Measurements from ENCODE around the gene OPCML.

The OPCML gene

DNA sequence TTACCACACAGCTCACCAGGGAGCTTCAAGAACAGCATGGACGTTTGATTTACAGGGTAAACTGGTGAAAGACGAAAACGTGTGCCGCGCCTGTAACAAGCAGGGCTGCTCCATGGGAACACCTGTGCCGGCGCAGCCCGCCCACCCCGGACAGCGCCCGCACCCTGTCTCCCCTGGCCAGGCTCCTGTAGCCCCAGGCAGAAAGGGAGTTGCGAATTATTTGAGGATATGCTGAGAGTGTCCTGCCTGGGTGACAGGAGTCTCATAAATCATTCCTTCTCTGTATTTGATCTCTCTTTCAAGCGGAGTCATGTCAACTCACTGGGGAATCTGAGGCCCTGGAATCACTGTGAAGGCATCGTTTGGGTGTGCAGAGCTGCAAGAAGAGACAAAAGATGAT, 804.3 kb downstream of the OPCML start:
- DNase-seq (ENCODE audit: low read depth): no peak

DNA sequence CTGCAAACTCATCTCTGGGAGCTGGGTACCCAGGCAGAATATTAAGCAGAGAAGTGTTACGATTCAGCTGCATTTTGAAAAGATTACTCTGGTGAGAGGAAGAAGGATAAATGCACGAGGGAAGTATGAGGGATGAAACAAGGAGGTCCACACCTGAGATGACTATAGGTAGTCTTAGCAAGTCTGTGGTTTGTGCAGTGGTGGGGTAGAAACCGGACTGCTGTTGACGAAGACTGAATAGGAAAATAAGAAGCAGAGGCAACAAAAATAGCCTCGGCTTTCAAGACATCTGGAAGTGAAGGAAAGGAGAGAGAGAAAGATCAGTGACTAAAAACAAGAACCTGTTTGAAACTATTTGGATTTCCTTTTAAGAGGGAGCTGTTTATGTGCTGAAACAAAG, 810.8 kb downstream of the OPCML start:
- DNase-seq (ENCODE audit: low read depth): no peak

DNA sequence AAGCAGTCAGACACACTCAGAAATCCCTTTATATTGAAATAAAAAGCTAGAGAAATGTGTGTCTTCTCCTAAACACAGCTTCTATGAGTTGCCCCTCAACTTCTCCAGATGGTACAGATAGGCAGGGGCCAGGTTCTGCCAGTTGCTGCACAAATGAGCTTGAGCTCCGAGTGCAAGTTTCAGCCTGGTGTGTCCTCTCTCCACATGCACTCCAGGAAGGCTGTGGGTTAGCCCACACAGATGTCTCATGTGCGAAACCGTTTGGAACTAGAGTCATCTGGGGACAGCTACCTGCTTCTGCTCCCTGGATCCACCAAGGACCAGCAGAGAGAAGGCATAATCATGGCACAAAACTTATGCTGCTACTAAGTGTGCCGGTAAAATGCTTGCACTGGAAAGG, 812.6 kb downstream of the OPCML start:
- DNase-seq (ENCODE audit: low read depth): no peak

DNA sequence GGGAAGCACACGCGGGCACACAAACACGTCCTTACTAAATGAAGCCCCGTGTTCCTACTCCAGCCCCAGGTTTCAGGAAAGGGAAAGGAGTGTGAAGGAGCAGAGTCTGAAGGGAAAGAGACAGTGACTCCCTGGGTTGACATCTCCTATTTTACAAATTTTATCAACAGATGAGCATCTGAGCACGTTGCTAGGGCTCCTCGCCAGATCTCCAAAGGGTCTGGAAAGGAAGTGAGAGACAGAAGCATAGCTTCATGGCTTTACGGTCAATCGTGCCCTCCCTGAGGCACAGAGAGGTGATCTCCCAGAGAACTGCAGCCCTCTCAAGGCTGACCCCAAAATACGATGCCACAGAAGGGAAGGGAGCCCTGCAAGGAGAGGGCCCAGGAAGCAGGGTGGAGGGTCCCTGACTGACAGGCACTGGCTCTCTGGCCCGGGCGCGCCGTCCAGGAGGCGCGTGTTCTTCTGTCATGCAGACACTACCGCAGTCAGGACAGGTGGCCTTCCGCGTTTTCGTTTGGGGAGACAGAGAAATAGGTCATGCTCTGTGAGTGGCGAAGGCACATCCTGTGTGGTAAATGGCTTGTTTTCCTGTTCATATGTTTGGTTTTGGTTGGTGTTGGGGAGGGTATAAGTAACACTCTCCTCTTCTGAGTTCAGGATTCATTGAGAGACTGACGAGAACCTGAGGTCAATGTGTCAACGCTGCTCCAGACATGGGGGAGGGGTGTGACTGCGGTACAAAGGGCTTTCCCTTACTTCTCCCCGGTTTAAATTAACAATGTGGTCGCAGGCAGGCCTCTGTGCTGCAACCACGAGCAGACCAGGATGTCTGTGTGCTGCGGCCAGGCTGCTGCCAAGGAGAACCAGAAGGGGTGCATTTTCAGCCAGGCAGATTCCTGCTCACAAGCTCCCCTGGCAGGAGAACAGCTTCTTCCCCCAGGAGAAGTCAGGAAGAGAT, 813.3 kb downstream of the OPCML start:
- no peak for DNase-seq (ENCODE audit: low read depth)

DNA sequence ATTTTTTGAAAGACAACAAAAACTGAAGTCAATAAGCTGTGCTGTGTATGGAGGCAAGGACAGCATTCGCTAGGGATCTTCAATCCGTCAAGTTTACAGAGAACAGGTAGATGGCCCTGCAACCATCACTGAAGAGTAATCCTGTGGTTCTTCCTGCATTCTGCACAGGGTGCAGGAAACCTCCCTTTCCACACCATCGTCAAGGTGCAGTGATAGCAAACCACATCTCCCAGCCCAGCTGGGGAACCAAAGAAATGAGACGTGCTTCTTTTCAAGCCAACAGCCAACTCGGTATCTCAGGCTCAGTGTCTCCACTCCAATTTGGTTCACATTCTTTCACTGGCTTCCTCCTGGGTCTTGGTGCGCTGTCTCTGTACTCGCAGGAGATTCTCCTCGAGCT, 814.5 kb downstream of the OPCML start:
- no peak for DNase-seq (ENCODE audit: low read depth)

DNA sequence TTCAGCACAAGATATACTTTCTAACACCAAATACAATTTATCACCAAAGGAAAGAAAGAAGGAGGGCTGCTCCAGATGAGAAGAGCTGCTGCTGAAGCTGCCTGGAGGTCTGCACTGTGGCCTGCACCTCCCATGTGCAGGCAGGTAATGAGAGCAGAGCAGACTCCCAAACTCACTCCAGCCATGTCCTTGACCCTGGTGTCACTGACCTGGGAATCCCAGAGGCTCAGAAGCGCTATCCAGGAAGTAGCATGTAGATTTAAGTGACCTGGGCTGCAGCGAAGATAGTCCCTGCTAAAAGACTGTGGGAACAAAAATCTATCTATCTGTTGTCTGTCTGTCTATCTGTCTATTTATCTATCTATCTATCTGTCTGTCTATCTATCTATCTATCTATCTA, 816.3 kb downstream of the OPCML start:
- DNase-seq (ENCODE audit: low read depth): no peak

DNA sequence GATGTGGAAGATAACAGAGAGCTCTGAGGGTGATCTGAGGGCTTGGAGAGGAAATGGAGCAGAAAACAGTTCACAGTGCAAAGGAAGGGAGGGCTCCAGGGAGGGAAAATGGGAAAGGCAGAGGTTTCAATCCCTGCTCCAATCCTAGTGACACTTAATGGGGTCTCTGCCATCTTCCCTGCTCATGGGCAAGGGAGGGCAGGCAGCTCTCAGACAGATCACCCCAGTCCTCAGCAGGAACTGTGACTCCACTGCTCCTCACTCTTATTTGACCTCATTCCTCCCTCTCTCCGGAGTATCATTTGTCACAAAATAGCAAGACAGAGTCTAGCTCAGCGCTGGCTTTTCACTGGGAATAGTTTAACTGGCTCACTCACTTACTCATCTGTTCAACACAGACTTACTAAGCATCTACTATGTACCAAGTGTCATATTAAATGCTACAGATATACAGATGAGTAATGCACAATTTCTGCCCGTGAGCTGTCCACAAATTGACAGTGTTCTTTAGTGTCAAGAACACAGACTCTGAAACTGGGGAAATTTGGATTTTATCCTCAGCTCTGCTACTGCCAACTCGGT, 817.4 kb downstream of the OPCML start:
- DNase-seq (ENCODE audit: low read depth): peak; percentile 9

DNA sequence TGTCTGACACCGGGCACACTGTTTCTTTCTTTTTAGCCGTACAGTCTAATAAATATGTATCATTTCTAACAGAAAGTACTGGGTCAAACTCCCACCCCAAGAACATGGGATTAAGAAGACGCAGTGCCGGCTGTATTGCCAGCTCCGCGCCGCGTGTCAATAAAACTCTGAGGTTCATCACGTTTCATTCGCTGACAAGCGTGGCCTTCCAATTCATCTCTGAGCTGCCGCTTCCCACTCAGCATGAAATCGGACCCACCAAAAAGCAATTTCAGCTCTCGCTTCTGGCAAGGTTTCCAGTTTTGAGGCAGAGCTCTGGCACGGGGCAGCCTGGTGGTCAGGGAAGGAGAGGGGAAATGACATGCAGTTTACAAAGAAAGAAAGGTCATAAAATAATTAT, 819.8 kb downstream of the OPCML start:
- DNase-seq (ENCODE audit: low read depth): no peak

DNA sequence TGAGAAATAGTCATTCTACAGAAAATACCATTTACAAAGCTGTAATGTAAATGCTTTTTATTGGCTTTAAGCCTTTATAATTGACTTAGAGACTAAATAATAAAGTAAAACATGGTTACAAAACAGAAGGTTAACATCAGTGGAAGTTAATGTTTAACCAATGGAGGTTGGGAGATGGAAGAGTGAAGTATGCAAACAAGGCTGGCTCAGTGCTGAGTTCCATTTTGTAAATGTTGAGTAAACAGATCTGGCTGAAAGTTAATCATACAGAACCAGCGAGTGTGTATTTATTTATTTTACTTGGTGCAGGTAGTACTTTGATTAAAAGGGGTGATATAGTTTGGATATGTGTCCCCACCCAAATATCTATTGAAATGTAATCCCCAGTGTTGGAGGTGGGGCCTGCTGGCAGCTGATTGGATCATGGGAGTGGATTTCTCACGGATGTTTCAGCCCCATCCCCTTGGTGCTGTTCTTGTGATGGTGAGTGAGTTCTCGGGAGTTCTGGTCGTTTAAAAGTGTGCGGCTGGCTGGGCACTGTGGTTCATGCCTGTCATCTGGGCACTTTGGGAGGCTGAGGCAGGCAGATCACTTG, 827.4 kb downstream of the OPCML start:
- DNase-seq (ENCODE audit: low read depth): no peak

DNA sequence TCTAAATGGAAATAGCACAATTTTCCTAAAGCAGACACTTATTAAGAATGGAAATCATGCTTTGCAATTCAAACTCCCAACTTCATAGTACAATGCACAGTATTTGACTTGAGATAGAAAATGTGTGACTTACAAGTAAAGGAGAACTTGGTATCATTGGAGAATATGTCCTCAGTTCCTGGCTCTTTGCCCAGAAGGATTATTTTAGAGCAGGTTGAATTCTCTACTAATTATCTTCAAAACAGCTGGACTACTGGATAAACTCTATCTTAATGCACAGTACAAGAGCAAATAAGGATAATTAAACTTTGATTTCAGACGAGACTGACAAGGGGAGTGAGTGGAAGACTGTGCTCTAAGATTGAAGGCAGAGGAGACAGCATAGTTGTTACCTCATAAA, 839.4 kb downstream of the OPCML start:
- DNase-seq (ENCODE audit: low read depth): no peak

DNA sequence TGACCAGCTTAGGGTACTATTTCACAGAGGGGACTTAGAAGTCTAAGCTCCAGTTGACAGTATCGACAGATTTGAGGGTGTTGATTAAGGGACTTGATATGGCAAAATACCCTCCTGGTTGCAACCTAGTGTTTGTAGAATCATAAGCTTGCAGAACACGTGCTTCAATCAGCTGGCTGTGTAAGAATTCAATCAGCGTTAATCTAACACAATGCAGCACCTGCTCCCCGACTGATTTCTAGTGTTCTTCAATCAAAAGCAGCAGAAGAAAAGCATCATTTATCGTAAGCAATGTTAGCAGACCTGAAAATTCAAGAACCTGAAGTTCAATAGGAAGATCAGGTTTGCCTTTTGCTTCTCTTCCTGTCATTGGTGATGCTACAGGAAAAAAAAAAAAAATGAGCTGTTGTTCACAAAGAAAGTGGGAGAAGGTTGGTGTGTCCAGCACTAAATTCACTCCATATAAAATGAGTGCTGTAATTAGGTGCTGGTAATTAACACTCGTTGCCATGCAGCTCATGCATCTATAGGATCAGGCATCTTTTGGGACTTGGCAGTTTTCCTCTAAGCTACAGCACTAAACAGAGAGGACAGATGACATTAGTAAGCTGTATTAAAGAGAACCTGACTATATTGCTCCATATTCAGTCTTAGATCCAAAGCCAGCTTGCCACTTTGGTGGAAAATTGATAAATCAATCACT, 840.3 kb downstream of the OPCML start:
- DNase-seq (ENCODE audit: low read depth): no peak

DNA sequence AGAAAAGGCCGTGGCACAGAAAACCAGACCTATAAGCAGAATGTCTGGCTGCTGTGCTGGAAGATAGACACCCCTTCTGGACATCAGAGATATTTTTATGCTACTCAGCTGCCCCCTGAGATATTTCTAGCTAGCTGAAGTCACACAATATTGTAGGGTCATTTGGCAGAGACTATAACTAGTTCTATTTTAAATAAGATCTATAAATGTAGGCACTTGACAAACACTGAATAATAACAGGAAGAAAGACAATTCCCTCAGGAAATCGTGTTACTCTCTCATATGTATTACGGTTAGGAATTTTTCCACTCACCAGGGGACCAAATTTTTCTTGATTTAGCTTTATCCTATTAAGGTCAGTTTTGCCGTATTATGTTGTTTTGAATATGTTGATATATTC, 845.4 kb downstream of the OPCML start:
- DNase-seq (ENCODE audit: low read depth): no peak

DNA sequence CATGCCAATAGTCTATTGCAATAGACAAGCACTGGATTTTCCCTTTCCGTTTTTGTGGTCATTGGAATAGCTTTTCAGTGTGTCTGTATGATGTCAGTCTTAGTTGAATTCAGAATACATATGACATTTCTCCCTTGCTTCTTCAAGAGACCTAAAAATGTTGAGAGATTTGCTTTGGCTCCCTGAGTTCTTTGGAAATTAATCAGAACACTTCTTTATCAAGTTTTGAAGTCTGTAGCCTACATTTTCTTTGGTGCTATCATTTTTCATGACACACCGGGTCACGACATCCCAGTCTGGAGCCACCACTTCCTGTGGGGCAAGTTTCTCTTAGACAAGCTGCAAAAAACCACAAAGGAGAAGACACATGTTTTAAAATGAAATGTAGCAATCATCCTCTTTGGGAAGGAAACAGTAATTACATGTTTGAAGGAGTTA, 847.1 kb downstream of the OPCML start:
- peak; percentile 84 for DNase-seq (ENCODE audit: low read depth)

DNA sequence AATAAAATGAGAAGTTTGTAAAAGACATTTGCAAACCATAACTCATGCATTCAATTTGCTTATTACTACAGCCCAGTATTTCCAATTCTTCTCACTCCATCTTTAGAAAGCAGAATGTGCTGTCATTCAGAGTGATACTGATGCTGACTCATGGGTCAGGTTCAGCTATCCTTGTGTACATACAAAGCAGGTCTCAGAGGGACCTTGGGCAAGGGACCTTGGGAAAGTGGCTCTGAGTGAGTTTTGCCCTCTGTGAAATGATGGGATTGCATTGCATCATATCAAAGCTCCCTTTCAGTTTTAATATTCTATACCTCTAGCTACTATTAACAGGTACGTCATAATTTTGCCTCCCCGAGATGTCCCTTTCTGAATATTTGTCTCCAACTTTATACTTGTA, 848.7 kb downstream of the OPCML start:
- DNase-seq (ENCODE audit: low read depth): no peak

DNA sequence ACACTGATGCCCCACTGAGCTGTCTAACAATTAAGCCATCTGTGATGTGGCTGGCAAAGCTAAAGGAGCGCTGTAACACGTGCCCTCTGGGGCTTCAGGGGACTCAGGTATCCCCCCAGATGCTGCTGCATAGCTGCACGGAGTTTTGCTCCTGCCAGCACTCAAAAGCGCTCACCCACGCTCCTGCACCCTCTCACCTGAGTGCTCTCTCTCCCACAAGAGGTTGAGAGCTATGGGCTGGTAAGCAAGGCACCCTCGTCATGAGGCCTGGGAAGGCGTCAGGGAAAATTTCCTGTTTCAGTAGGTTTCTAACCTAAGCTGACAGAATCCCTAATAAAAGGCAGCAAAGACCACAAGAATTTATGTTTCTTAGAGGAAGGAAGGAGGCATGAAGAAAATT, 850.3 kb downstream of the OPCML start:
- no peak for DNase-seq (ENCODE audit: low read depth)

DNA sequence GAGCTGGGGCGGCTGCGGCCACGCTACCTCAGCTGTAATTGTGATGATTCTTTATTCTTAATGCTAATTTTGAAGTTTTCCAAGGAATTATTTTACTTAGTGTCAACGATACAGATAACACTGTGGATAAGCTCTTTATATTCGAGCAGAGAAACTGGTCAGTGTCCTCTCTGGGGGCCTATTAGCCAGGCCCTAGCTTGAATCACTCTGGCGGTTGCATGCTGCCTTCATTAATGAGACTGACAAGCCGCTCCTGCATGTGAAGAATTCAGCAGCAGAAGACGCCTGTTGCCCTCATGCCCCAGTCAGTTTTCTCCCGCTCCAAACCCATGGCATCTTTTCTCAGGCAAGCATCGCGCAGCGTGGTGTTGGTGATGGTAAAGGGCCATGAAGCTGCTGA, 851.7 kb downstream of the OPCML start:
- DNase-seq (ENCODE audit: low read depth): no peak

DNA sequence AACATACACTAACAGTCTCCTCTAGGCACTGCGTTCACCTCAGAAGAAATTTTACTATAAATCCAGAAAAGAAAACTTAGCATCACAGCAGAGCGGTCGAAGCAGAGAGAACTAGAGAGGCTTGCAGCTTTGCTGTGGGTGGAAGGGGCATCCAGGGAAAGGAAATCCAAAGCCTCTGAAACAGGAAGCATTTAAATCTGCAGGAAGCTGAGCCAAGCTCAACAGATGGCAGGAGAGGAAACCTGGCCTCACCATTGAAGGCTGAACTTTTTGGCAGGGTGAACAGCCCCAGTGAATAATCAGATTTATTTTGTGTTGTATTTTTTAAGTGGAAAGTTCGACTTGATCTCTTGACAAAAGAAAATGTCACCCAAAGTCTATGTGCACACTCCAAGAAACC, 858.1 kb downstream of the OPCML start:
- no peak for DNase-seq (ENCODE audit: low read depth)

DNA sequence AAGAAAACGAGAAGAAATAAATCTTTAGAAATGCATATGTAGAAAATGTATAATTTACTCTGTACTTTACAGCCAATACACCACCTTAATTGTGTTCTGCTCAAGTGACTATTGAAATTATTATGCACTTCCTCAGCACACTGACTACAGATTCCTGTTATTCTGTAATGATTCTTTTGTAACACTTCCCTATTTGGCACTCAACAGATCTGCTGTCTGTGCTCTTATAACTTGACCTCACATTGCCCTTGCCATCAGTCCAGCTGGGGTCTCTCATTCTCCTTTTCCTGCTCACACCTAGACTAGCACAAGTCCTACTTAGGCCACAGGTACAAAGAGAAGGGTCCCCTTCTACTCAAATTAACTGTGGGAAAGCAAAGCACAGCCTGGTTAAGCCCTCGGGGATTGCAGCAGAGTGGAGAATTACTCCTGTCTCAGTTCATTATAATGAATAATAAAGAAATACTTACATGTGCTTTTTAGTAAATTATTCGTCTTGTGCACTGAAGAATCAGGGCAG, 860.4 kb downstream of the OPCML start:
- no peak for DNase-seq (ENCODE audit: low read depth)

DNA sequence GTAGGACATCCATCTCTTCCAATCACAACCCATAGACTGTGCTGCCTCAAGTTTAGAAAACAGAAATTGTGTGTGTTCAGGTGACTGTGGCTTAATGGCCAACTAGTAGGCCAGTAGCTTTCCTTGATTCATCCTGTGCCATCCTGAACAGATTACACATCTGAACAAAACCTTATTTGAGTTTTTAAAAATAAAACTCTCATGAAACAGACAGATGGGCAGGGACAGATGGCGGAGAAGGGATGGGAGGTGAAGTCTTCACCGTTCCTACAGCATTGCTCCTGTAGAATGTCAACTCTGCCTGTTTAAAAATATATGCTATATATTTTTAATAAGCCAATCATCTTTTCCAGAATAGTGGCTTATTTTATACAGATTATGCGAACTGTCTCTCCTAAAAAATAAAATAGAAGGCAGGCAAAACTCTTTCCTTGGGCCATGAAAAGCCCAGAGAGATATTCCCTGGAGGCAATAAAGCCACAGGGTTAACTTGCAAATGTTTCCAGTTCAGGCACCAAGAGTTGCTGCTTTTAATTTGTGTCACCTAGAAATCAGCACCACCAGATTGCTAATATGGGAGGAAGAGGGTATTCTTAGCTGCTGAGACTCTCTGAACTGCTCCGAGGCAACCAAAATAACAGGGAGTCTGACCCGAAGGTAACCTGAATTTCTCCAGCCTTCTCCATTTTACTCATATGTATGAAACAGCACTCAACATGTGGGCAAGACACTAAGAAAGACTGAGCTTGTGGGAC, 861.2 kb downstream of the OPCML start:
- DNase-seq (ENCODE audit: low read depth): no peak

DNA sequence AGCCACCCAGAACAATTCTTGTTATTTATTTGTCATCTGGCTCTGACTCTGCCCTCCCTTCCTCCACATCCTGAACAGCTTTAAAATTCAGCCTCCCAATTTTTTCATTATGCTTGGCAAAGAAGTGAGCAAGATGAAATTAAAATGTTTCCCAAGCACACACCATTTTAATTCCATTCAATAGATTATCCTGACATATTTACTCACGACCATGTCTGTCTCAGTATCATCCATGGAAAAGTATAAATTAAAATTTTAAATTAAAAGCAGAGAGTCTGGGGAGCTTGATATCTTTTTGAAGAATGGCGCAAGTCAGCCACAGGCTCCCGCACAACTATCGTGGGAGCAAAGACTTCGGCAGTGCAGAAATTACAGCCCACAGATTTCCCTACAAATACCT, 862.4 kb downstream of the OPCML start:
- no peak for DNase-seq (ENCODE audit: low read depth)

DNA sequence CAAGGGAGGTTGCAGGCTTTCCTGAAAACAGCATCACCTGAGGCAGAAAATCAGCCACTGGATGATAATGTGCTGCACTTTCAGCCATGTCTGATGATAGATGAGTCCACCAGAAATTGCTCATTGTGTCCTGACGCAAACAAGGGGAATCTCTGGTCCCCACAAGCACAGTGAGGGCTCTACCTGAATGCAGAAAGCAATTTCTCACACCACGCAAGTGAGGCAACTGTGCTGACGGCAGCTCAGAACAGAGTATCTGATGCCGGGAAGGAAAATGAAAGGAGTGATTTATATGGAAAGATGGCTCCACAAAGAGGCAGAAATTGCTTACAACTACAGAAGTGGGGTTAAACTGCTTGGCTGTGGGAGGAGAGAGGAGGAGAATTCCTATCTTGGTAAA, 867.1 kb downstream of the OPCML start:
- no peak for DNase-seq (ENCODE audit: low read depth)

DNA sequence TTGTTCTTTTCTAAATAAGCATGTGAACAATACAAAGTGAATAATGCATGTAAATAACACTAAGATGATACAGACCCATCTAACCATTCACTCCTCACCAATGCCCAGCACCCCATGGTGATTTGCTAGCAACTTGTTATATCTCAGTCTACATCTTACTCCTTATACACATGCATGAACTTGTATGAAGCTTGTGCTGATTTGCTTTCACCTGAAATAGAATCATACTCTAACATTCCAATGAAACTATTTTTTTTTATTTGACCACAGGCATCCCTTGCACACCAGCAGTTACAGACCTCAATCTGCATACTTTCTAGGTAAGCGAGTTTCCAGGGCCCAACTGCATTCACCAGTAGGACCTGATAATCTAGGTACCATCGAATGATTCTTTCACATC, 873.6 kb downstream of the OPCML start:
- DNase-seq (ENCODE audit: low read depth): no peak

Data from HS-5 (cell line).